ENCODE data around the gene SLC25A42.

SLC25A42 gene

GRCh38 chr19:19120308-19121231, 56.8 kb downstream of the SLC25A42 start:
- Histone ChIP-seq H3K36me3 (ENCODE audit: control insufficient read depth in 4 of 4, insufficient read depth in 4 of 4, low read length in 3 of 4) (peaks cover 2 to 33% (median 15%) of the 10 kb centered on the region in 4 experiments), H3K27ac (ENCODE audit: insufficient read depth in 1 of 2, low read depth in 1 of 2, low read length in 2 of 2, poor library complexity in 1 of 2, severe bottlenecking in 2 of 2) (no peak overlapping the region), H3K4me3 (ENCODE audit: control insufficient read depth in 1 of 7, extremely low read depth in 1 of 7, insufficient read depth in 4 of 7, low read depth in 2 of 7, low read length in 6 of 7) (no peak overlapping the region), H3K27me3 (replicated peaks in 2 of 5; ENCODE audit: control insufficient read depth in 4 of 5, insufficient read depth in 5 of 5, low read length in 4 of 5) (no peaks in the 10 kb centered on the region), H3K4me1 (ENCODE audit: control extremely low read depth in 1 of 4, control insufficient read depth in 4 of 4, insufficient read depth in 4 of 4, low read length in 3 of 4) (no peaks in the 10 kb centered on the region), H3K9me3 (ENCODE audit: control extremely low read depth in 1 of 5, control insufficient read depth in 4 of 5, insufficient read depth in 2 of 5, low read depth in 1 of 5, low read length in 4 of 5) (peaks cover 0 to 12% (median 2%) of the 10 kb centered on the region in 5 experiments)
- WGBS (ENCODE audit: insufficient coverage) = 96% methylated on average over 24 of the region's 39 CpGs
- ChIA-PET POLR2A (no interaction called here), CTCF (no interaction called here)
- DNase-seq = peak in 1 of 3 donors; percentile 16

GRCh38 chr19:19121371-19121770, 57.6 kb downstream of the SLC25A42 start:
- Histone ChIP-seq H3K4me1 (ENCODE audit: control extremely low read depth in 1 of 4, control insufficient read depth in 4 of 4, insufficient read depth in 4 of 4, low read length in 3 of 4) (no peaks in the 10 kb centered on the region), H3K9me3 (ENCODE audit: control extremely low read depth in 1 of 5, control insufficient read depth in 4 of 5, insufficient read depth in 2 of 5, low read depth in 1 of 5, low read length in 4 of 5) (peaks cover 0 to 12% (median 2%) of the 10 kb centered on the region in 5 experiments), H3K4me3 (ENCODE audit: control insufficient read depth in 1 of 7, extremely low read depth in 1 of 7, insufficient read depth in 4 of 7, low read depth in 2 of 7, low read length in 6 of 7) (no peak overlapping the region), H3K27ac (ENCODE audit: insufficient read depth in 1 of 2, low read depth in 1 of 2, low read length in 2 of 2, poor library complexity in 1 of 2, severe bottlenecking in 2 of 2) (no peak overlapping the region), H3K27me3 (replicated peaks in 2 of 5; ENCODE audit: control insufficient read depth in 4 of 5, insufficient read depth in 5 of 5, low read length in 4 of 5) (no peaks in the 10 kb centered on the region), H3K36me3 (ENCODE audit: control insufficient read depth in 4 of 4, insufficient read depth in 4 of 4, low read length in 3 of 4) (peaks cover 2 to 33% (median 15%) of the 10 kb centered on the region in 4 experiments)
- DNase-seq = no peak
- CTCF ChIA-PET = no interaction called here
- 96% methylated on average over 7 of the region's 10 CpGs for WGBS (ENCODE audit: insufficient coverage)
- POLR2A ChIA-PET = no interaction called here

GRCh38 chr19:19122902-19123301, 59.1 kb downstream of the SLC25A42 start:
- no peaks in the 10 kb centered on the region for H3K4me1 ChIP-seq (ENCODE audit: control extremely low read depth in 1 of 4, control insufficient read depth in 4 of 4, insufficient read depth in 4 of 4, low read length in 3 of 4)
- ChIA-PET CTCF (no interaction called here), POLR2A (no interaction called here)
- no CpG with 5 or more reads among the region's 1 CpG for WGBS (ENCODE audit: insufficient coverage)
- DNase-seq = no peak
- no peaks in the 10 kb centered on the region for H3K27me3 ChIP-seq (replicated peaks in 2 of 5; ENCODE audit: control insufficient read depth in 4 of 5, insufficient read depth in 5 of 5, low read length in 4 of 5)
- H3K9me3 ChIP-seq (ENCODE audit: control extremely low read depth in 1 of 5, control insufficient read depth in 4 of 5, insufficient read depth in 2 of 5, low read depth in 1 of 5, low read length in 4 of 5) = peaks cover 0 to 12% (median 2%) of the 10 kb centered on the region in 5 experiments
- H3K36me3 ChIP-seq (ENCODE audit: control insufficient read depth in 4 of 4, insufficient read depth in 4 of 4, low read length in 3 of 4) = peaks cover 2 to 33% (median 15%) of the 10 kb centered on the region in 4 experiments
- H3K4me3 ChIP-seq (ENCODE audit: control insufficient read depth in 1 of 7, extremely low read depth in 1 of 7, insufficient read depth in 4 of 7, low read depth in 2 of 7, low read length in 6 of 7) = no peak overlapping the region
- H3K27ac ChIP-seq (ENCODE audit: insufficient read depth in 1 of 2, low read depth in 1 of 2, low read length in 2 of 2, poor library complexity in 1 of 2, severe bottlenecking in 2 of 2) = no peak overlapping the region

- Histone ChIP-seq H3K9me3 (ENCODE audit: control extremely low read depth in 1 of 5, control insufficient read depth in 4 of 5, insufficient read depth in 2 of 5, low read depth in 1 of 5, low read length in 4 of 5) (peaks cover 0 to 12% (median 2%) of the 10 kb centered on the region in 5 experiments), H3K27ac (ENCODE audit: insufficient read depth in 1 of 2, low read depth in 1 of 2, low read length in 2 of 2, poor library complexity in 1 of 2, severe bottlenecking in 2 of 2) (no peak overlapping the region), H3K4me3 (ENCODE audit: control insufficient read depth in 1 of 7, extremely low read depth in 1 of 7, insufficient read depth in 4 of 7, low read depth in 2 of 7, low read length in 6 of 7) (no peak overlapping the region), H3K36me3 (ENCODE audit: control insufficient read depth in 4 of 4, insufficient read depth in 4 of 4, low read length in 3 of 4) (peaks cover under 1 to 33% (median 14%) of the 10 kb centered on the region in 4 experiments), H3K4me1 (ENCODE audit: control extremely low read depth in 1 of 4, control insufficient read depth in 4 of 4, insufficient read depth in 4 of 4, low read length in 3 of 4) (no peaks in the 10 kb centered on the region), H3K27me3 (replicated peaks in 2 of 5; ENCODE audit: control insufficient read depth in 4 of 5, insufficient read depth in 5 of 5, low read length in 4 of 5) (no peaks in the 10 kb centered on the region)
- no peak for DNase-seq
- ChIA-PET CTCF (no interaction called here), POLR2A (no interaction called here)
Observed at GRCh38 chr19:19123386-19123785, 59.6 kb downstream of the SLC25A42 start.

- CTCF ChIA-PET = no interaction called here
- Histone ChIP-seq H3K36me3 (ENCODE audit: control insufficient read depth in 4 of 4, insufficient read depth in 4 of 4, low read length in 3 of 4) (peaks cover 0 to 18% (median 7%) of the 10 kb centered on the region in 4 experiments), H3K4me3 (ENCODE audit: control insufficient read depth in 1 of 7, extremely low read depth in 1 of 7, insufficient read depth in 4 of 7, low read depth in 2 of 7, low read length in 6 of 7) (no peak overlapping the region), H3K9me3 (ENCODE audit: control extremely low read depth in 1 of 5, control insufficient read depth in 4 of 5, insufficient read depth in 2 of 5, low read depth in 1 of 5, low read length in 4 of 5) (peaks cover 0 to 12% (median 2%) of the 10 kb centered on the region in 5 experiments), H3K4me1 (ENCODE audit: control extremely low read depth in 1 of 4, control insufficient read depth in 4 of 4, insufficient read depth in 4 of 4, low read length in 3 of 4) (no peaks in the 10 kb centered on the region), H3K27me3 (replicated peaks in 2 of 5; ENCODE audit: control insufficient read depth in 4 of 5, insufficient read depth in 5 of 5, low read length in 4 of 5) (no peaks in the 10 kb centered on the region), H3K27ac (ENCODE audit: insufficient read depth in 1 of 2, low read depth in 1 of 2, low read length in 2 of 2, poor library complexity in 1 of 2, severe bottlenecking in 2 of 2) (no peak overlapping the region)
- DNase-seq = no peak
- POLR2A ChIA-PET = no interaction called here
- WGBS (ENCODE audit: insufficient coverage) = 100% methylated on average over 1 of the region's 6 CpGs
Observed at GRCh38 chr19:19126102-19126501, 62.3 kb downstream of the SLC25A42 start.

- Histone ChIP-seq H3K4me3 (ENCODE audit: control insufficient read depth in 1 of 7, extremely low read depth in 1 of 7, insufficient read depth in 4 of 7, low read depth in 2 of 7, low read length in 6 of 7) (no peak overlapping the region), H3K36me3 (ENCODE audit: control insufficient read depth in 4 of 4, insufficient read depth in 4 of 4, low read length in 3 of 4) (peaks cover 0 to 20% (median 9%) of the 10 kb centered on the region in 4 experiments), H3K27me3 (replicated peaks in 2 of 5; ENCODE audit: control insufficient read depth in 4 of 5, insufficient read depth in 5 of 5, low read length in 4 of 5) (no peaks in the 10 kb centered on the region), H3K9me3 (ENCODE audit: control extremely low read depth in 1 of 5, control insufficient read depth in 4 of 5, insufficient read depth in 2 of 5, low read depth in 1 of 5, low read length in 4 of 5) (peaks cover 0 to 12% (median 6%) of the 10 kb centered on the region in 5 experiments), H3K4me1 (ENCODE audit: control extremely low read depth in 1 of 4, control insufficient read depth in 4 of 4, insufficient read depth in 4 of 4, low read length in 3 of 4) (peaks cover 0 to 11% (median 6%) of the 10 kb centered on the region in 4 experiments), H3K27ac (ENCODE audit: insufficient read depth in 1 of 2, low read depth in 1 of 2, low read length in 2 of 2, poor library complexity in 1 of 2, severe bottlenecking in 2 of 2) (no peak overlapping the region)
- POLR2A ChIA-PET = no interaction called here
- CTCF ChIA-PET = interaction anchor here (1.5 kb wide), 1 partner anchor 20 kb away, joined by 3 read pairs; no protein-coding TSS in a partner anchor
- no peak for DNase-seq
- WGBS (ENCODE audit: insufficient coverage) = 97% methylated on average over 3 of the region's 3 CpGs
Observed at GRCh38 chr19:19131989-19132388, 68.2 kb downstream of the SLC25A42 start.

- no peaks in the 10 kb centered on the region for H3K27me3 ChIP-seq (replicated peaks in 2 of 5; ENCODE audit: control insufficient read depth in 4 of 5, insufficient read depth in 5 of 5, low read length in 4 of 5)
- no peak for DNase-seq
- H3K4me1 ChIP-seq (ENCODE audit: control extremely low read depth in 1 of 4, control insufficient read depth in 4 of 4, insufficient read depth in 4 of 4, low read length in 3 of 4) = peaks cover 0 to 20% (median 13%) of the 10 kb centered on the region in 4 experiments
- ChIA-PET CTCF (interaction anchor here (1.5 kb wide), 1 partner anchor 21 kb away, joined by 3 read pairs; no protein-coding TSS in a partner anchor), POLR2A (no interaction called here)
- H3K9me3 ChIP-seq (ENCODE audit: control extremely low read depth in 1 of 5, control insufficient read depth in 4 of 5, insufficient read depth in 2 of 5, low read depth in 1 of 5, low read length in 4 of 5) = peaks cover 0 to 12% (median 6%) of the 10 kb centered on the region in 5 experiments
- H3K36me3 ChIP-seq (ENCODE audit: control insufficient read depth in 4 of 4, insufficient read depth in 4 of 4, low read length in 3 of 4) = peaks cover 0 to 20% (median 9%) of the 10 kb centered on the region in 4 experiments
- H3K27ac ChIP-seq (ENCODE audit: insufficient read depth in 1 of 2, low read depth in 1 of 2, low read length in 2 of 2, poor library complexity in 1 of 2, severe bottlenecking in 2 of 2) = no peak overlapping the region
- no peak overlapping the region for H3K4me3 ChIP-seq (ENCODE audit: control insufficient read depth in 1 of 7, extremely low read depth in 1 of 7, insufficient read depth in 4 of 7, low read depth in 2 of 7, low read length in 6 of 7)
- WGBS (ENCODE audit: insufficient coverage) = 96% methylated on average over 7 of the region's 12 CpGs
Observed at GRCh38 chr19:19132912-19133311, 69.1 kb downstream of the SLC25A42 start.
